Activated CD8-positive, alpha-beta T cell treated with anti-CD3 and anti-CD28 coated beads, Interleukin-2, amount 10 ng/mL, durations not matched to agents 7 days and 5 days (primary cell): Measurements from ENCODE around the gene DNAH7. TPM values are rescaled to one million over a fixed set of nuclear protein-coding genes. Genes with fewer than 3 reads are reported as not detected.

ENCODE experiments used
- ATAC-seq: fragments of 150-1000 bp; cut with Tn5 transposase; one replicate; pipeline ENCODE4 v1.10.0; 2021; ENCODE audit warnings: moderate library complexity
- CTCF ChIA-PET: fragments of 350-600 bp; sonication (Branson Sonifier 250); formaldehyde crosslinking; loops from one replicate; lab custom pipeline; 2021; ENCODE audit warnings: antibody characterized with exemption; lab: Charles Lee
- POLR2A ChIA-PET: fragments of 350-600 bp; sonication (Branson Sonifier 250); formaldehyde crosslinking; loops from one replicate; lab custom pipeline; 2021; ENCODE audit warnings: antibody characterized with exemption; lab: Charles Lee
- DNase-seq: peaks from one replicate; pipeline ENCODE4 v3.0.0-alpha.2; 2020
- H3K27ac Mint-ChIP-seq: one replicate; pipeline ENCODE4 v1.8.0; 2021; ENCODE audit warnings: mild to moderate bottlenecking, mixed read lengths
- H3K27me3 Mint-ChIP-seq: one replicate; pipeline ENCODE4 v1.8.0; 2021; ENCODE audit warnings: low read depth, mixed read lengths
- H3K36me3 Mint-ChIP-seq: one replicate; pipeline ENCODE4 v1.8.0; 2021; ENCODE audit warnings: low read depth, mixed read lengths
- H3K4me1 Mint-ChIP-seq: one replicate; pipeline ENCODE4 v1.8.0; 2021; ENCODE audit warnings: low read depth, mixed read lengths
- H3K4me3 Mint-ChIP-seq: one replicate; pipeline ENCODE4 v1.8.0; 2021; ENCODE audit warnings: mild to moderate bottlenecking, mixed read lengths
- H3K9me3 Mint-ChIP-seq: one replicate; pipeline ENCODE4 v1.8.0; 2022; ENCODE audit warnings: mixed read lengths; ENCODE audit not compliant: insufficient read depth
- total RNA-seq, 2 experiments: library from RNA; stranded (reverse); gene quantifications; one replicate each; pipeline ENCODE4 v1.2.3, GENCODE V29; 2021

Gene DNAH7
- total RNA-seq, 2 experiments from 2014 or later, result not detected

DNA sequence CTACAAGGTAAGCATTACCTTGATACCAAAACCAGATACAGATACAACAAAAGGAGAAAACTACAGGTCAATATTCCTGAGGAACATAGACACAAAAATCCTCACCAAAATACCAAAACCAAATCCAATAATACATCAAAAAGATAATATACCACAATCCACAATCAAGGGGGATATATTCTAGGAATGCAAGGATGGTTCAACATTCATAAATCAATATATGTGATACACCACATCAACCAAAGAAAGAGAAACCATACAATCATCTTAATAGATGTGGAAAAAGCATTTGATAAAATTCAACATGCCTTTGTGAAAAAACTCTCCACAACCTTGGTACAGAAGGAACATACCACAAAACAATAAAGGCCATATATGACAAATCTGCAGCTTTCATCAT lies 28.4 kb downstream of the DNAH7 start:
- H3K27ac Mint-ChIP-seq, result no peak overlapping the region
- no peaks in the 10 kb centered on the region for H3K4me1 Mint-ChIP-seq
- H3K9me3 Mint-ChIP-seq, result peaks cover 5% of the 10 kb centered on the region
- H3K36me3 Mint-ChIP-seq, result no peaks in the 10 kb centered on the region
- ATAC-seq, result no peak
- no peak for DNase-seq
- peaks cover 4% of the 10 kb centered on the region for H3K27me3 Mint-ChIP-seq
- CTCF ChIA-PET, result no interaction called here
- POLR2A ChIA-PET, result no interaction called here
- no peak overlapping the region for H3K4me3 Mint-ChIP-seq

DNA sequence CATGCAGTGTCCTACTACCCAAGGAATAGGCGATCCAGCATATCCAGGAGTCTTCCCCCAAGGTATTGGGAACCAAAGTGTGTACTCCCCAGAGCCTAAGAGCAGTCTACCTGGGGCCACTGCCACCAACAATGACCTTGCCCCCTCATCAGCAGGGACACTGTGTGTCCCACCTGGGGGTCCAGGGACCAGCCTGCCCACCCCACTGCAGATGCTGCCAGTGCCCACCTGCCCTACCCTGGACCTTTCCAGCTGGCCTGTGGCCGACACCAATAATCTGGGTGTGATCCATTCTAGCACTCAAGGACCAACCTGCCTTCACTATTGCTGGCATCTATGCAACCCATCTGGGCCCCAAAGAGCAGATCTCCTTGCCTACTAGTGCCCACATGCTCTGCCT lies 32.2 kb downstream of the DNAH7 start:
- no peaks in the 10 kb centered on the region for H3K4me1 Mint-ChIP-seq
- ChIA-PET CTCF (interaction anchor here (0.6 kb wide), 1 partner anchor 1163 kb away, joined by 3 read pairs; no protein-coding TSS in a partner anchor), POLR2A (no interaction called here)
- H3K36me3 Mint-ChIP-seq, result no peaks in the 10 kb centered on the region
- no peak overlapping the region for H3K4me3 Mint-ChIP-seq
- peaks cover 3% of the 10 kb centered on the region for H3K27me3 Mint-ChIP-seq
- DNase-seq (no peak), ATAC-seq (no peak)
- H3K27ac Mint-ChIP-seq, result no peak overlapping the region
- H3K9me3 Mint-ChIP-seq, result peaks cover 5% of the 10 kb centered on the region

DNA sequence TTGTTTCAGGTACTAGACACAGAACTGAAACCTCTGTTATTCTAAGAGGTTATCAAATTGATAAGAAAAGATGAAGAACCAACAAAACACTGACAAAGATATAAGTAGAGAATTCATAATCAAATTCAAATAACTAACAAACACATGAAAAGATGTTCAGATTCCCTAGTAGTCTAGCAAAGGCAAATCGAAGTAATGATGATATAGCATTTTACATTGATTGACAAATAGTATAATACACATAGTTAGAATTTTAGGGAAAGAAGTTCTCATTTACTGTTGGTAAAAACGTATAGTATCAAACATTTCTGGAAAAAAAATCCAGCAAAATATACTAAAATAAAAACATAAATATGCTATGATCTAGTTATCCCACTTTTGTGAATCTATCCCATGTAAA lies 50.6 kb downstream of the DNAH7 start:
- ChIA-PET CTCF (no interaction called here), POLR2A (no interaction called here)
- Mint-ChIP-seq H3K36me3 (no peaks in the 10 kb centered on the region), H3K27me3 (peaks cover 7% of the 10 kb centered on the region), H3K9me3 (no peaks in the 10 kb centered on the region), H3K4me3 (no peak overlapping the region), H3K27ac (no peak overlapping the region), H3K4me1 (no peaks in the 10 kb centered on the region)
- ATAC-seq (no peak), DNase-seq (no peak)

GRCh38 chr2:196012314-196012713 lies 56.3 kb downstream of the DNAH7 start:
- H3K36me3 Mint-ChIP-seq, result no peaks in the 10 kb centered on the region
- no peaks in the 10 kb centered on the region for H3K4me1 Mint-ChIP-seq
- no peak overlapping the region for H3K27ac Mint-ChIP-seq
- no peaks in the 10 kb centered on the region for H3K9me3 Mint-ChIP-seq
- H3K4me3 Mint-ChIP-seq, result no peak overlapping the region
- no peak for DNase-seq
- CTCF ChIA-PET, result no interaction called here
- no peak for ATAC-seq
- peaks cover 4% of the 10 kb centered on the region for H3K27me3 Mint-ChIP-seq
- POLR2A ChIA-PET, result no interaction called here

DNA sequence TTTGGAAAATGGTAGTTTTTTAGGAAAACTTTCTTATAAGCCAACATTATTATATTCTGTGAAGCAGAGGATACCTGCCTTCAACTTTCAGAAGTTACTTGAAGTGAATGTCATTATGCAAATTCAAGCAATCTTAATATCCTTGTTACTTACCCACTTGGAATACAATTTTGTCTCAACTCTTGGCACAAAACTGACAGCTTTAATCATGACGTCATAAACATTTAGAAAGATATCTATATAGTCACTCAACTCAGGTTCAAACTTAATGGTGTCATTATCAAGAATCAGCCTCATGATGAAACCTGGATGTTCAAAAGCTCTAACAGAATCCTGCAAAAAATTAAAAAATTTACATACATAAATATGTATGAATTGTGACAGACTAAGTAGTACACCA lies 68.1 kb downstream of the DNAH7 start:
- H3K4me3 Mint-ChIP-seq, result no peak overlapping the region
- no peak for DNase-seq
- CTCF ChIA-PET, result no interaction called here

GRCh38 chr2:195998070-195998469 lies 70.6 kb downstream of the DNAH7 start:
- H3K27ac Mint-ChIP-seq, result no peak overlapping the region
- ChIA-PET CTCF (no interaction called here), POLR2A (no interaction called here)
- peaks cover 8% of the 10 kb centered on the region for H3K4me1 Mint-ChIP-seq
- H3K9me3 Mint-ChIP-seq, result no peaks in the 10 kb centered on the region
- ATAC-seq (no peak), DNase-seq (no peak)
- no peak overlapping the region for H3K4me3 Mint-ChIP-seq
- no peaks in the 10 kb centered on the region for H3K27me3 Mint-ChIP-seq
- no peaks in the 10 kb centered on the region for H3K36me3 Mint-ChIP-seq

More for the DNA sequence above, 68.1 kb downstream of the DNAH7 start:
- no peaks in the 10 kb centered on the region for H3K9me3 Mint-ChIP-seq
- H3K36me3 Mint-ChIP-seq, result no peaks in the 10 kb centered on the region
- H3K4me1 Mint-ChIP-seq, result peaks cover 5% of the 10 kb centered on the region
- no peak for ATAC-seq
- H3K27ac Mint-ChIP-seq, result no peak overlapping the region
- H3K27me3 Mint-ChIP-seq, result no peaks in the 10 kb centered on the region
- POLR2A ChIA-PET, result no interaction called here

- ChIA-PET CTCF (interaction anchor here (1.9 kb wide), 1 partner anchor 72 kb away, joined by 9 read pairs; no protein-coding TSS in a partner anchor), POLR2A (no interaction called here)
- no peak for DNase-seq
- H3K4me1 Mint-ChIP-seq, result peaks cover 8% of the 10 kb centered on the region
- peaks cover 2% of the 10 kb centered on the region for H3K27me3 Mint-ChIP-seq
- no peaks in the 10 kb centered on the region for H3K36me3 Mint-ChIP-seq
- ATAC-seq, result no peak
- H3K9me3 Mint-ChIP-seq, result no peaks in the 10 kb centered on the region
- no peak overlapping the region for H3K27ac Mint-ChIP-seq
- H3K4me3 Mint-ChIP-seq, result no peak overlapping the region
Observed at GRCh38 chr2:195995499-195995898, 73.1 kb downstream of the DNAH7 start.

GRCh38 chr2:195993623-195994022 lies 75.0 kb downstream of the DNAH7 start:
- no peaks in the 10 kb centered on the region for H3K9me3 Mint-ChIP-seq
- no peak overlapping the region for H3K4me3 Mint-ChIP-seq
- H3K36me3 Mint-ChIP-seq, result no peaks in the 10 kb centered on the region
- POLR2A ChIA-PET, result no interaction called here
- peaks cover 8% of the 10 kb centered on the region for H3K4me1 Mint-ChIP-seq
- no peak overlapping the region for H3K27ac Mint-ChIP-seq
- ATAC-seq, result no peak
- peaks cover 3% of the 10 kb centered on the region for H3K27me3 Mint-ChIP-seq
- CTCF ChIA-PET, result no interaction called here
- no peak for DNase-seq

- ChIA-PET POLR2A (no interaction called here), CTCF (no interaction called here)
Observed at GRCh38 chr2:195985741-195986140, 82.9 kb downstream of the DNAH7 start.

DNA sequence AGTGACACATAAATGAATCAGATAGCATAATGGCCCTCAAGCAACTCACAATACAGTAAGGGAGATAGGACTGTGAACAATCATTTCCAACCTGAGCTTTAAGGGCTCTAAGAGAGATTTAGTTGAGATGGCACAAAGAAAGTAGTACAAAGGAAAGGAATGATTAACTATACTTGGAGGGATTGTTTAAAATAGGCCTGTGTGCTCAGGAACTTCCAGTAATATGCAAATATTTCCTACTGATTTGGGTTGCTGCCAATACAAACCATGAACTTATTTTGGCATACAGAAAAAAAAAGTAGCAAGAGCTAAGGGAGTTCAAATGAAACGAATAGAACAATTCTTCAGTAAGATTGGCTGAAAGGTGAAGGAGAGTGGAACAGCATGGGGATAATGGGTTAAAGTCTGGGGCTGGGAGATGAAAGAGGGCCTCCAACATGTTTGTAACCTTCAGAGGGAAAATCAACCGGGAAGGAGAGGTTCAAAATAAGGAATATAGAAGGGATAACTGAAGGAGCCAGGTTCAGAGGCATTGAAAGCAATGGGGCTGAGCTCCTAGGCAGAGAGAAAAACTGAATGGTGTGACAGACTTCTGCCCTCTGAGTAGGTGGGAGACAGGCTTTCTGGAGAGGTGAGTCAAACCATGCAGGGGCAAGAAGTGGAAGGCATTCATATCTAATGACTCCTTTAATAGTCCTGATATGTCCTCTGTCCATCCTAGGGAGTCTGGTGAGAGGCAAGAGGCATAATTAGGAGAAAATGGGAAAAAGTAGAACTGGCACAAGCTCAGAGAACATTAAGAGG lies 83.5 kb downstream of the DNAH7 start:
- ATAC-seq (no peak), DNase-seq (no peak)
- peaks cover 4% of the 10 kb centered on the region for H3K9me3 Mint-ChIP-seq
- peaks cover 2% of the 10 kb centered on the region for H3K27me3 Mint-ChIP-seq
- ChIA-PET POLR2A (no interaction called here), CTCF (interaction anchor here (1.0 kb wide), 1 partner anchor 83 kb away, joined by 3 read pairs; the partner anchor contains the start of gene DNAH7)
- no peak overlapping the region for H3K4me3 Mint-ChIP-seq
- no peaks in the 10 kb centered on the region for H3K36me3 Mint-ChIP-seq
- no peaks in the 10 kb centered on the region for H3K4me1 Mint-ChIP-seq
- H3K27ac Mint-ChIP-seq, result no peak overlapping the region

More at GRCh38 chr2:195985741-195986140, 82.9 kb downstream of the DNAH7 start:
- no peaks in the 10 kb centered on the region for H3K36me3 Mint-ChIP-seq
- no peaks in the 10 kb centered on the region for H3K4me1 Mint-ChIP-seq
- no peaks in the 10 kb centered on the region for H3K9me3 Mint-ChIP-seq
- H3K4me3 Mint-ChIP-seq, result no peak overlapping the region
- ATAC-seq (no peak), DNase-seq (no peak)
- H3K27me3 Mint-ChIP-seq, result peaks cover 2% of the 10 kb centered on the region
- no peak overlapping the region for H3K27ac Mint-ChIP-seq

DNA sequence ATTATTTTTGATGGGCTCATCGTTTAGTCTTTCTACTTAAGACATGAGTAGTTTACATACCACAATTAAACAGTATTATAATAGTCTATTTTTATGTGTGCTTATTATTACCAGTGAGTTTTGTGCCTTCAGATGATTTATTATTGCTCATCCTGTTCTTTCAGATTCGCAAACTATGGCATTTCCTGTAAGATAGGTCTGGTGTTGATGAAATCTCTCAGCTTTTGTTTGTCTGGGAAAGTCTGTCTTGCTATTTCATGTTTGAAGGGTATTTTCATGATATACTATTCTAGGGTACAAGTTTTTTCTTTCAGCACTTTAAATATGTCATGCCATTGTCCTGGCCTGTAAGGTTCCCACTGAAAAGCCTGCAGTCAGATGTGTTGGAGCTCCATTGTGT lies 101.3 kb downstream of the DNAH7 start:
- ATAC-seq (no peak), DNase-seq (no peak)
- POLR2A ChIA-PET, result no interaction called here
- Mint-ChIP-seq H3K27ac (no peak overlapping the region), H3K9me3 (no peaks in the 10 kb centered on the region), H3K4me3 (no peak overlapping the region), H3K36me3 (no peaks in the 10 kb centered on the region), H3K27me3 (peaks cover 8% of the 10 kb centered on the region), H3K4me1 (no peaks in the 10 kb centered on the region)
- CTCF ChIA-PET, result no interaction called here

DNA sequence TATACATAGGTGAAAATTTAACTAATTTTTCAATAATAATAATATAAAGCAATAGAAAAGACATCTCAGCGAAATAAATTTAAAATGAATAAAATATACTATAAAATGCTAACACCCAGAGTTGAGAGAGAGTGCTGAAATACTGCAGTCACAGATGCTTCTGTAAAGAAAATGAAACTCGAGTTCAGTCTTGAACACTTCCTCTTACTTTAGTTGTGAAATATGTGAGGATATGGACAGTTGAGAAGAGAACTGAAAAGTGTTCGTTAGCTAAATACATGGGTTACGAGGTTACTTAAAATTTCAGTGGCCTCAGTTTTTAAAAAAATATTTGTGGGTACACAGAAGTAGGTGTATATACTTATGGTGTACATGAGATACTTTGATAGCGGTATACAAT lies 106.8 kb downstream of the DNAH7 start:
- Mint-ChIP-seq H3K4me3 (no peak overlapping the region), H3K9me3 (no peaks in the 10 kb centered on the region), H3K4me1 (no peaks in the 10 kb centered on the region), H3K36me3 (no peaks in the 10 kb centered on the region), H3K27me3 (peaks cover 8% of the 10 kb centered on the region), H3K27ac (no peak overlapping the region)
- DNase-seq (no peak), ATAC-seq (no peak)
- CTCF ChIA-PET, result no interaction called here
- POLR2A ChIA-PET, result no interaction called here
